ENCODE measurements around the gene ATRNL1.

- TF ChIP-seq EZH2 (IDR thresholded peaks at IDR 0.05) (no peak), CTCF (IDR thresholded peaks at IDR 0.05) (no peak)
Measured at GRCh38 chr10:115052226-115052625, 40.9 kb upstream of the ATRNL1 start.
